Measurements from ENCODE around the gene SAMD14. TPM values are rescaled to one million over a fixed set of nuclear protein-coding genes. Genes with fewer than 3 reads are reported as not detected.

Gene SAMD14
- total RNA-seq: 5.5 TPM

GRCh38 chr17:50129728-50130558 is at the start of gene SAMD14:
Gene SAMD14 (minus strand): TSS chr17:50130160. CDS start chr17:50124959, 5,201 bp downstream.
- DNase-seq (ENCODE audit: low spot score): peak; percentile 42

- peak; percentile 83 for DNase-seq (ENCODE audit: low spot score)
These were observed 48.2 kb upstream of the SAMD14 start for GRCh38 chr17:50177983-50178834.

- DNase-seq (ENCODE audit: low spot score): no peak
These were observed 47.5 kb upstream of the SAMD14 start for GRCh38 chr17:50177476-50177875.

GRCh38 chr17:50176559-50177357 is 46.8 kb upstream of the SAMD14 start:
- DNase-seq (ENCODE audit: low spot score): no peak

- no peak for DNase-seq (ENCODE audit: low spot score)
These were observed 45.3 kb upstream of the SAMD14 start for GRCh38 chr17:50175035-50175807.

GRCh38 chr17:50174444-50174843 is 44.5 kb upstream of the SAMD14 start:
- no peak for DNase-seq (ENCODE audit: low spot score)

GRCh38 chr17:50173335-50173941 is 43.5 kb upstream of the SAMD14 start:
- DNase-seq (ENCODE audit: low spot score): no peak

- DNase-seq (ENCODE audit: low spot score): no peak
These were observed 43.0 kb upstream of the SAMD14 start for GRCh38 chr17:50172936-50173334.

GRCh38 chr17:50172130-50172529 is 42.2 kb upstream of the SAMD14 start:
- no peak for DNase-seq (ENCODE audit: low spot score)

GRCh38 chr17:50171371-50172071 is 41.6 kb upstream of the SAMD14 start:
- no peak for DNase-seq (ENCODE audit: low spot score)

- DNase-seq (ENCODE audit: low spot score): no peak
These were observed 40.9 kb upstream of the SAMD14 start for GRCh38 chr17:50170662-50171370.

- DNase-seq (ENCODE audit: low spot score): no peak
These were observed 40.0 kb upstream of the SAMD14 start for GRCh38 chr17:50169881-50170459.

- DNase-seq (ENCODE audit: low spot score): no peak
These were observed 39.3 kb upstream of the SAMD14 start for GRCh38 chr17:50169121-50169764.

- DNase-seq (ENCODE audit: low spot score): no peak
These were observed 38.4 kb upstream of the SAMD14 start for GRCh38 chr17:50168319-50168718.

GRCh38 chr17:50167371-50167770 is 37.4 kb upstream of the SAMD14 start:
- no peak for DNase-seq (ENCODE audit: low spot score)

GRCh38 chr17:50166518-50167181 is 36.7 kb upstream of the SAMD14 start:
- DNase-seq (ENCODE audit: low spot score): no peak

- no peak for DNase-seq (ENCODE audit: low spot score)
These were observed 36.0 kb upstream of the SAMD14 start, which contains the start of gene SGCA for GRCh38 chr17:50165867-50166517. Gene SGCA (plus strand): TSS chr17:50166005. CDS start chr17:50166041, 36 bp downstream.

Measured in ureter (tissue), 1 donor.